ENCODE measurements around the gene MACC1.
"Not testable (repeated sequence)": the region's sequence is repeated elsewhere in the genome, so short reads cannot be mapped to it uniquely, and the experiment has no call there.

GRCh38 chr7:20126060-20126459 is 91.1 kb downstream of the MACC1 start:
- not testable (repeated sequence) for TF ChIP-seq CTCF (optimal IDR thresholded peaks at IDR 0.05 in 1 of 3, IDR thresholded peaks at IDR 0.05 in 1 of 3, conservative IDR thresholded peaks at IDR 0.05 in 1 of 3; ENCODE audit: extremely low read depth in 1 of 3, insufficient read depth in 2 of 3, low read length in 3 of 3); EZH2 (IDR thresholded peaks at IDR 0.05; ENCODE audit: low read length)

Measured in keratinocyte (primary cell).